IPS-20b (cell line): ENCODE results near the gene PDPR.
"Not testable (repeated sequence)": the region's sequence is repeated elsewhere in the genome, so short reads cannot be mapped to it uniquely, and the experiment has no call there.

Experiments
- H3K27ac ChIP-seq: one replicate; pipeline ENCODE4 v1.5.1; 2013; ENCODE audit warnings: low read length
- H3K27me3 ChIP-seq: 2 replicates; pipeline ENCODE4 v1.6.1; 2013; ENCODE audit warnings: mild to moderate bottlenecking, low read length, inconsistent platforms; ENCODE audit not compliant: insufficient read depth
- H3K36me3 ChIP-seq: 2 replicates; pipeline ENCODE4 v1.6.1; 2013; ENCODE audit warnings: low read depth, mild to moderate bottlenecking, inconsistent platforms, low read length, moderate library complexity; ENCODE audit not compliant: insufficient read depth
- H3K4me1 ChIP-seq: 2 replicates; pipeline ENCODE4 v1.6.1; 2013; ENCODE audit warnings: mild to moderate bottlenecking, control low read depth, inconsistent platforms, low read length, moderate library complexity; ENCODE audit not compliant: insufficient read depth
- H3K4me3 ChIP-seq: 2 replicates; pipeline ENCODE4 v1.5.1; 2013; ENCODE audit warnings: mild to moderate bottlenecking, low read length, inconsistent platforms
- H3K9ac ChIP-seq: 2 replicates; pipeline ENCODE4 v1.6.1; 2013; ENCODE audit warnings: low read depth, mild to moderate bottlenecking, inconsistent platforms, low read length, moderate library complexity
- H3K9me3 ChIP-seq: 2 replicates; pipeline ENCODE4 v1.6.1; 2013; ENCODE audit warnings: mild to moderate bottlenecking, low read depth, low read length, inconsistent platforms; ENCODE audit not compliant: insufficient read depth

Gene PDPR

DNA sequence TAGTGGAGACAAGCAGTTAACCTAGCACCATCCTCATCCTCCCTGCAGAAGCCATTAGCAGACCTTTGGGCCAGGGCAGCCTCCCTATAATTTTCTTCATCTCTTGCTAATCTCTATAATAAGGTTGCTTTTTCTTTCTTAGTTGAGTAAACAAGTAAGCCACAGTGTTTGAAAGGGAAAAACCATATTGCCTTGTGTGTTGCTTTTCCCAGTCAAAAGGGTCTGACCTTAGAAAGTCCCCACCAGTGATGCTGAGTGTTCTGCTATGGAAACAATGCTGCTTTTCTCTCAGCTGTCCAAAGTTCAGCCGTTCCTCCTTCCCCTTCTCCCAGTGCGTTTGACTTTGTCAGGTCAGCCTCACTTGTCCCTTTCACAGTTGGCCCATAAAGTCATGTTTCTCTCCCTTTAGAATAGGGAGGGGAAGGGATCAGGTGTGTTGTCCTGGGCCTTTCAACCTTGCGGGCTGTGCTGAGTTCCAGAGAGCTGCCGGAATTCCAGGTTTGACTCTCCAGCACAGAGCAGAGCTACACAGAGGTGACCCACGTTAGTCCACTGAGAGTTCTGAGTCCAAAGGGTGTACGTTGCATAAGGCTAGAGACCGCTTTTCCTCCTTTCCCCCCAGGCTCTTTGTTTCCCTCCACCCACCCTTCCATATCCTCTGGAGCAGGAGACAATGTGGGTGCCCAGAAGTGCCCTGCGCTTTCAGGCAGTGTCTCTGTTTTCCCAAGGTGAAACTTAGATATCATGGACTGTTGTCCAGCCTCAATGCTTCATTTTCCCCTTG is 43.5 kb downstream of the PDPR start:
- Histone ChIP-seq H3K36me3 (peaks cover 97% of the 10 kb centered on the region), H3K27ac (no peak overlapping the region), H3K9me3 (no peaks in the 10 kb centered on the region)

DNA sequence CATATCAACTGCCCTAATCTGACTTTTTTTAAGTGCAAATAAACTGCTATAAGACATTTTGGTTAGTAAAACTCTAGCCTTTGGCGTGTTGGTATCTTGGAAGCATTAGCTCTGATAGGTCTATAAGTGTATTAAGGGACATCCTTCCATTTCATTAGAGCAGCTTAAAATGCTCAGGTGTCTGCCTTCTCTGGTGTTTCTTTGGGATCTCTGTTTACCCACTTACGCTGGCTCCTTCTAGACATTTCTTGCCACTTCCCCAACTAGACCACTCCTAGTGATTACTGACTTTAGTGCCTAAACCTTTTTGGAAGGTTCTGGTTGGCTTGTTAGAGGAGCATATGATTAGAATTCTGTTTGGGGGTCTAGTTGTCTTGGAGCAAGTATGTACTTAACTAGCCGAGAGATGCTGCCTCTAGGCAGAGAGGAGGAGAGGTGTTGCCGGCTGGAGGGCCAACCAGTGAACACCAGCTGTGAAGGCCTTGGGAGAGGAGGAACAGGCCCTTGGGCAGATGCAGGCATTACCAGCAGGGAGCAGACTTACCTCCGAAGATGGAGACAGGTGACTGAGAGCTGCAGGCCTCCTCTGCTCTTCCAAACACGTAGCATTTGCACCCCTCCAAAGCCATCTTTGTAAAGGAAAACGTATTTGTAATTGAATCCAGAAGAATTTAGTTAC is 44.3 kb downstream of the PDPR start:
- H3K27ac ChIP-seq: no peak overlapping the region
- no peaks in the 10 kb centered on the region for H3K4me1 ChIP-seq
- H3K27me3 ChIP-seq: no peaks in the 10 kb centered on the region
- no peak overlapping the region for H3K9ac ChIP-seq
- peaks cover 90% of the 10 kb centered on the region for H3K36me3 ChIP-seq
- H3K4me3 ChIP-seq: no peak overlapping the region
- H3K9me3 ChIP-seq: no peaks in the 10 kb centered on the region

More for the DNA sequence above, 43.5 kb downstream of the PDPR start:
- Histone ChIP-seq H3K27me3 (no peaks in the 10 kb centered on the region), H3K9ac (no peak overlapping the region), H3K4me1 (no peaks in the 10 kb centered on the region), H3K4me3 (no peak overlapping the region)

GRCh38 chr16:70159355-70160348 is 45.5 kb downstream of the PDPR start:
- Histone ChIP-seq H3K9me3 (no peaks in the 10 kb centered on the region), H3K27ac (no peak overlapping the region), H3K4me1 (no peaks in the 10 kb centered on the region), H3K9ac (no peak overlapping the region), H3K4me3 (no peak overlapping the region), H3K36me3 (peaks cover 79% of the 10 kb centered on the region), H3K27me3 (no peaks in the 10 kb centered on the region)

DNA sequence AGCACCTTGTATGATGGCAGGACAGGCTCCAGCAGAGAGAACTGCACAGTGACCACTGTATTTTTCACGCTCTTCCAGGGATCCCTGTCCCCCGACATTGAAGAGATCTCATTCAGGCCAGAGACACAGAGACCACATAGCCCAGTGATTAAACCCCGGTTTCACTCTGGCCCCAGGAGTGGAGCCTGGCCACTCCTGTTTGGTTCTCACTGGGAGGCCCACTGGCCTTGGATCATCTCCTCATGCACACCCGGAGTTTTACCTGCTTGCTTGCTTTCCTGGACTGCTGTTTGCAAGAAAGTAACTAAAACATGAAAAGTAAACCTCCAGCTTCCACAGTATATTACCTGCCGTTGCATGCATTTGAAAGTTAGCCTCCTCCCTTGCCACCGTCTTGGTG is 46.3 kb downstream of the PDPR start:
- H3K27ac ChIP-seq: no peak overlapping the region

GRCh38 chr16:70160821-70161220 is 46.7 kb downstream of the PDPR start:
- H3K27ac ChIP-seq: no peak overlapping the region
- H3K9ac ChIP-seq: no peak overlapping the region
- peaks cover 67% of the 10 kb centered on the region for H3K36me3 ChIP-seq
- H3K9me3 ChIP-seq: no peaks in the 10 kb centered on the region
- no peak overlapping the region for H3K4me3 ChIP-seq
- H3K4me1 ChIP-seq: no peaks in the 10 kb centered on the region
- no peaks in the 10 kb centered on the region for H3K27me3 ChIP-seq

More for the DNA sequence above, 46.3 kb downstream of the PDPR start:
- H3K27me3 ChIP-seq: no peaks in the 10 kb centered on the region
- no peaks in the 10 kb centered on the region for H3K4me1 ChIP-seq
- H3K9me3 ChIP-seq: no peaks in the 10 kb centered on the region
- H3K9ac ChIP-seq: no peak overlapping the region
- no peak overlapping the region for H3K4me3 ChIP-seq
- peaks cover 71% of the 10 kb centered on the region for H3K36me3 ChIP-seq

DNA sequence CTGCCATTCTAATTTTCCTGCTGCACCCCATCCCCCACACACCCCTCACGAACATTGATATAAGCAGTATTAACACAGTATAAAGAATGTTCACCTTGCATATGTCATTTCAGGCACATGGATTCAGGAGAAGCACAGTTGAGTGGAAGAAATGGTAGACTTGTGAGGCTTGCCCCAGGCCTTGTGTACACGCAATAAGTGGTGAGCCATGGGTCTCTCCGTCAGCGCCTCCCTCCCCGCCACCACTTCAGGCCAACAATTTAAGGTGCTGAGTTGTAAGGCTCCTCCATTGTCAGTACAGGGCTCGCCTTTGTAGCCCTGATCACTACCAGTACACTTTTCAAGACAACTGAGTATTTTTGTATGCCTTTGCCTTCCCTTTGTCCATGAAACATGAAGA is 47.2 kb downstream of the PDPR start:
- Histone ChIP-seq H3K9ac (no peak overlapping the region), H3K36me3 (peaks cover 62% of the 10 kb centered on the region), H3K4me1 (no peaks in the 10 kb centered on the region), H3K9me3 (no peaks in the 10 kb centered on the region), H3K4me3 (no peak overlapping the region), H3K27ac (no peak overlapping the region), H3K27me3 (no peaks in the 10 kb centered on the region)

GRCh38 chr16:70162041-70162451 is 47.9 kb downstream of the PDPR start:
- H3K27ac ChIP-seq: no peak overlapping the region

DNA sequence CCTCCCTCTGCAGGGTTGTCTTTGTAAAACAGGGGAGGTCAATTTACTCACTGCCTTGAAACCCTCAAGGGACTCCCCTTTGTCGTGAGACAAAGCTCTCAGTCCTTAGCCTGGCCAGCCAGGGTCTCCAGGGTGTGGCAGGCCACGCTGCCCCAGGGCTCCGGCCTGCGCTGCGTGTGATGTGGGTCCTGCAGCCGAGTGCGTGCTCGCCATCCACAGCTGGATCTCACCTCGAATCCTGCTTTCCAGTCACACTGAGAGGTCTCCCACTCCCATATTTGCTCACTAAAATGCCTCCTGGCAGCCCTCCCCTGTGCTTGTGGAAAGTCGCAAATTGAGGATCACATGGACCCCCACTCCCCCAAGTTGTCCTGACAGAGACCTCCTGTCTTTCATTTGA is 49.5 kb downstream of the PDPR start:
- H3K4me3 ChIP-seq: no peak overlapping the region
- H3K27ac ChIP-seq: no peak overlapping the region
- H3K36me3 ChIP-seq: peaks cover 39% of the 10 kb centered on the region
- no peaks in the 10 kb centered on the region for H3K4me1 ChIP-seq
- H3K9ac ChIP-seq: no peak overlapping the region; the same call in 1 of the 2 replicates
- no peaks in the 10 kb centered on the region for H3K9me3 ChIP-seq
- H3K27me3 ChIP-seq: no peaks in the 10 kb centered on the region

More at GRCh38 chr16:70162041-70162451, 47.9 kb downstream of the PDPR start:
- H3K9me3 ChIP-seq: no peaks in the 10 kb centered on the region
- no peak overlapping the region for H3K4me3 ChIP-seq
- peaks cover 55% of the 10 kb centered on the region for H3K36me3 ChIP-seq
- no peaks in the 10 kb centered on the region for H3K27me3 ChIP-seq
- H3K4me1 ChIP-seq: no peaks in the 10 kb centered on the region
- H3K9ac ChIP-seq: no peak overlapping the region; the same call in 1 of the 2 replicates

- H3K4me3 ChIP-seq, H3K9ac ChIP-seq: not testable (repeated sequence)
Measured at GRCh38 chr16:70166688-70167087, 52.6 kb downstream of the PDPR start.

GRCh38 chr16:70173212-70173837 is 59.2 kb downstream of the PDPR start, which contains the start of gene CLEC18C:
CLEC18C (plus strand) TSS chr16:70173787; CDS start chr16:70174279, 492 bp downstream.
- H3K36me3 ChIP-seq, H3K9me3 ChIP-seq, H3K9ac ChIP-seq, H3K4me3 ChIP-seq, H3K27me3 ChIP-seq, H3K27ac ChIP-seq, H3K4me1 ChIP-seq: not testable (repeated sequence)

More at GRCh38 chr16:70166688-70167087, 52.6 kb downstream of the PDPR start:
- not testable (repeated sequence) for H3K27me3 ChIP-seq, H3K9me3 ChIP-seq, H3K27ac ChIP-seq, H3K4me1 ChIP-seq, H3K36me3 ChIP-seq

GRCh38 chr16:70173916-70174315 is 59.8 kb downstream of the PDPR start:
- H3K9me3 ChIP-seq, H3K9ac ChIP-seq, H3K4me3 ChIP-seq, H3K27ac ChIP-seq, H3K36me3 ChIP-seq, H3K4me1 ChIP-seq, H3K27me3 ChIP-seq: not testable (repeated sequence)
